ENCODE measurements around the gene ASCL5.

ASCL5 gene

GRCh38 chr1:201114245-201115131 is 12.5 kb downstream of the ASCL5 start:
- Mint-ChIP-seq H3K4me1 (peaks cover 2% of the 10 kb centered on the region), H3K27ac (no peak overlapping the region), H3K36me3 (no peaks in the 10 kb centered on the region), H3K9me3 (no peaks in the 10 kb centered on the region), H3K27me3 (peaks cover 17% of the 10 kb centered on the region), H3K4me3 (peak overlapping the region; percentile 80)
- DNase-seq (ENCODE audit: low spot score in 2 of 2) (peak; percentile 49 to 73), ATAC-seq (ENCODE audit: low read depth) (peak; percentile 87)

GRCh38 chr1:201113451-201114244 is 13.3 kb downstream of the ASCL5 start:
- Mint-ChIP-seq H3K4me1 (peaks cover 2% of the 10 kb centered on the region), H3K27me3 (peaks cover 17% of the 10 kb centered on the region), H3K27ac (no peak overlapping the region), H3K36me3 (no peaks in the 10 kb centered on the region), H3K4me3 (peak overlapping the region; percentile 80), H3K9me3 (no peaks in the 10 kb centered on the region)
- DNase-seq (ENCODE audit: low spot score in 2 of 2) = no peak
- no peak for ATAC-seq (ENCODE audit: low read depth)

GRCh38 chr1:201112926-201113325 is 14.1 kb downstream of the ASCL5 start:
- ATAC-seq (ENCODE audit: low read depth) (no peak), DNase-seq (ENCODE audit: low spot score in 2 of 2) (no peak)
- Mint-ChIP-seq H3K4me3 (no peak overlapping the region), H3K9me3 (no peaks in the 10 kb centered on the region), H3K27ac (no peak overlapping the region), H3K4me1 (peaks cover 2% of the 10 kb centered on the region), H3K27me3 (peaks cover 17% of the 10 kb centered on the region), H3K36me3 (no peaks in the 10 kb centered on the region)

GRCh38 chr1:201112173-201112731 is 14.7 kb downstream of the ASCL5 start, which contains the start of gene CACNA1S:
Gene CACNA1S, minus strand, starts transcription at chr1:201112426. Its CDS starts 87 bp downstream, at chr1:201112339.
- ATAC-seq (ENCODE audit: low read depth) (no peak), DNase-seq (ENCODE audit: low spot score in 2 of 2) (no peak)
- Mint-ChIP-seq H3K9me3 (no peaks in the 10 kb centered on the region), H3K36me3 (no peaks in the 10 kb centered on the region), H3K27me3 (peaks cover 21% of the 10 kb centered on the region), H3K4me3 (no peak within 1 kb of the TSS), H3K4me1 (peaks cover 2% of the 10 kb centered on the region), H3K27ac (no peak within 1 kb of the TSS)

GRCh38 chr1:201111672-201112071 is 15.3 kb downstream of the ASCL5 start:
- H3K27me3 Mint-ChIP-seq = peaks cover 21% of the 10 kb centered on the region
- DNase-seq (ENCODE audit: low spot score in 2 of 2) (no peak), ATAC-seq (ENCODE audit: low read depth) (no peak)
- no peak overlapping the region for H3K4me3 Mint-ChIP-seq
- no peaks in the 10 kb centered on the region for H3K36me3 Mint-ChIP-seq
- no peak overlapping the region for H3K27ac Mint-ChIP-seq
- H3K9me3 Mint-ChIP-seq = no peaks in the 10 kb centered on the region
- H3K4me1 Mint-ChIP-seq = peaks cover 2% of the 10 kb centered on the region

GRCh38 chr1:201111156-201111555 is 15.8 kb downstream of the ASCL5 start:
- Mint-ChIP-seq H3K27me3 (peaks cover 23% of the 10 kb centered on the region), H3K9me3 (no peaks in the 10 kb centered on the region), H3K27ac (no peak overlapping the region), H3K36me3 (no peaks in the 10 kb centered on the region), H3K4me3 (no peak overlapping the region), H3K4me1 (peaks cover 2% of the 10 kb centered on the region)
- ATAC-seq (ENCODE audit: low read depth) (no peak), DNase-seq (ENCODE audit: low spot score in 2 of 2) (no peak)

GRCh38 chr1:201110616-201111015 is 16.4 kb downstream of the ASCL5 start:
- Mint-ChIP-seq H3K4me1 (peaks cover 2% of the 10 kb centered on the region), H3K27me3 (peaks cover 23% of the 10 kb centered on the region), H3K9me3 (no peaks in the 10 kb centered on the region), H3K36me3 (no peaks in the 10 kb centered on the region), H3K27ac (no peak overlapping the region), H3K4me3 (no peak overlapping the region)
- ATAC-seq (ENCODE audit: low read depth) = no peak
- DNase-seq (ENCODE audit: low spot score in 2 of 2) = no peak

GRCh38 chr1:201110138-201110537 is 16.8 kb downstream of the ASCL5 start:
- Mint-ChIP-seq H3K36me3 (no peaks in the 10 kb centered on the region), H3K4me3 (no peak overlapping the region), H3K27me3 (peaks cover 23% of the 10 kb centered on the region), H3K9me3 (no peaks in the 10 kb centered on the region), H3K4me1 (peaks cover 2% of the 10 kb centered on the region), H3K27ac (no peak overlapping the region)
- ATAC-seq (ENCODE audit: low read depth) = no peak
- no peak for DNase-seq (ENCODE audit: low spot score in 2 of 2)

GRCh38 chr1:201109651-201110050 is 17.3 kb downstream of the ASCL5 start:
- Mint-ChIP-seq H3K27ac (no peak overlapping the region), H3K36me3 (no peaks in the 10 kb centered on the region), H3K9me3 (no peaks in the 10 kb centered on the region), H3K27me3 (peaks cover 23% of the 10 kb centered on the region), H3K4me1 (peaks cover 2% of the 10 kb centered on the region), H3K4me3 (no peak overlapping the region)
- ATAC-seq (ENCODE audit: low read depth) = no peak
- DNase-seq (ENCODE audit: low spot score in 2 of 2) = no peak

- no peak for DNase-seq (ENCODE audit: low spot score in 2 of 2)
- Mint-ChIP-seq H3K27me3 (peaks cover 19% of the 10 kb centered on the region), H3K9me3 (no peaks in the 10 kb centered on the region), H3K4me1 (no peaks in the 10 kb centered on the region), H3K36me3 (no peaks in the 10 kb centered on the region), H3K27ac (no peak overlapping the region), H3K4me3 (no peak overlapping the region)
- peak; percentile 69 for ATAC-seq (ENCODE audit: low read depth)
Observed at GRCh38 chr1:201108614-201109013, 18.4 kb downstream of the ASCL5 start.

- no peak for ATAC-seq (ENCODE audit: low read depth)
- no peak overlapping the region for H3K27ac Mint-ChIP-seq
- DNase-seq (ENCODE audit: low spot score in 2 of 2) = no peak
- no peaks in the 10 kb centered on the region for H3K4me1 Mint-ChIP-seq
- no peaks in the 10 kb centered on the region for H3K9me3 Mint-ChIP-seq
- H3K27me3 Mint-ChIP-seq = peaks cover 7% of the 10 kb centered on the region
- no peaks in the 10 kb centered on the region for H3K36me3 Mint-ChIP-seq
- no peak overlapping the region for H3K4me3 Mint-ChIP-seq
Observed at GRCh38 chr1:201105688-201106087, 21.3 kb downstream of the ASCL5 start.

GRCh38 chr1:201104141-201104540 is 22.8 kb downstream of the ASCL5 start:
- H3K4me3 Mint-ChIP-seq = no peak overlapping the region
- H3K27ac Mint-ChIP-seq = no peak overlapping the region
- H3K4me1 Mint-ChIP-seq = no peaks in the 10 kb centered on the region
- H3K36me3 Mint-ChIP-seq = no peaks in the 10 kb centered on the region
- H3K9me3 Mint-ChIP-seq = no peaks in the 10 kb centered on the region
- ATAC-seq (ENCODE audit: low read depth) = no peak
- H3K27me3 Mint-ChIP-seq = peaks cover 8% of the 10 kb centered on the region
- DNase-seq (ENCODE audit: low spot score in 2 of 2) = no peak

GRCh38 chr1:201103666-201104065 is 23.3 kb downstream of the ASCL5 start:
- no peaks in the 10 kb centered on the region for H3K36me3 Mint-ChIP-seq
- H3K27me3 Mint-ChIP-seq = peaks cover 8% of the 10 kb centered on the region
- no peak for DNase-seq (ENCODE audit: low spot score in 2 of 2)
- H3K9me3 Mint-ChIP-seq = no peaks in the 10 kb centered on the region
- ATAC-seq (ENCODE audit: low read depth) = no peak
- no peak overlapping the region for H3K4me3 Mint-ChIP-seq
- H3K4me1 Mint-ChIP-seq = no peaks in the 10 kb centered on the region
- H3K27ac Mint-ChIP-seq = no peak overlapping the region
